ENCODE data around the gene C18orf32.
"Not testable (repeated sequence)": the region's sequence is repeated elsewhere in the genome, so short reads cannot be mapped to it uniquely, and the experiment has no call there.

Gene C18orf32

DNA sequence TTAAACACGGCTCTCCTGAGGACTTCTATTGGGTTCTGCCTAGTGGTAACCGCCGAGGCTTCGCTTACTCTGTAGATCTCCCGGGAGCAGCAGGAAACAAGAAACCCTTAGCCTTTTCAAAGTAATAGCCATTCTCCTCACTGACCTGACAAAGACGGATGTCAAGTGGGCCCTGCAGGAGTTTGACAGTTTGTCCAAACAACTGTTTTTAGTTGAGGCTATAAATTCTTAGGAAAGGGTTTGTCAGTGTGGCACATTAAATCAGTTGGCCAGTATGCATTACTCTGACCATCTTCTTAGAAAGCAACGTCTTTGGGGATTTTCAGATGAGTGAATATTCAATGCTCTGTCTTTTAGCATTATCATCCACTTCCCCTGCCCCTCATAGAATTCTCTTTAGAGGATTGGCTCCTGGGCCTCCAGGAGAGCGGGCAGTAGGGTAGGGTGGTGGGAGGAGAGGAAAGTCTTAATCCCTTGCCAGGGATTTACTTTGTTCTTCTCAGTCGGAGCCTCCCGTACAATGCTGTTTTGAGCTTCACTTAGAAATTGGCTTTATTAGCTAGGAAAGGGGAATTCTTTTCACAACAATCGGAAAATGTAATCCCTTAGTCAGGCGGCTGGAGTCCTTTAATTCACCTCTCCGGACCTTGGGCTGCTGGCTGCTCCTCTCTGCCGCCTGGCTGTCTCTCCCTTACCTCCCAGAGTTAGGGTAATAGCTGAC lies 13.3 kb upstream of the C18orf32 start:
- DNase-seq: no peak

DNA sequence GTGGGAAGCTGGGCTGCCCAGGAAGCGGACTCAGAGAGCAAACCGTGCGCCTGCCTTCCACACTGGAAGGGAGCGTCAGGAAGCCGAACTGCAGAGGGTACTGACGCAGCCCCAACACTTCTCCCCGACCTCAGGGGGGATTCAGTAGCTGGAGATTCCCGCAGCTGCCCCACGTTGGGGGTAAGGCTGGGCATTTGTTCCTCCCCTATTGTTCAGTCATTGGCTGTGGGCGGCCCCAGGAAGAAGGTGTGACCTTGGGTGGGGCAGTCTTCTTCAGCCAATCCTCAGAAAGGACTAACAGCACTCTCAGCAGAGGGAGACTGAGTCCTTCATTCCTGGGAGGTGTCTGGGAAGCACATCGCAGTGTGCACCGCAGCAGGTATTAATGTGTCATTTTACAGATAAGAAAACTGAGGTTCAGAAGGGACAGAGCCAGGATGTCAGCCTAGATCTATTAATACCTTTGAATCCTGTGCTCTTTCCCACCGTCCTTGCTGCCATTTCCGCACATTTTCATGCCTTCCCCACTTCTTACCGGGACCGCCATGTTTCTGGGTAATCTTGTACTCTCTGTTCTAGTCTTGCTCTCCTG lies 12.1 kb upstream of the C18orf32 start:
- DNase-seq: no peak

DNA sequence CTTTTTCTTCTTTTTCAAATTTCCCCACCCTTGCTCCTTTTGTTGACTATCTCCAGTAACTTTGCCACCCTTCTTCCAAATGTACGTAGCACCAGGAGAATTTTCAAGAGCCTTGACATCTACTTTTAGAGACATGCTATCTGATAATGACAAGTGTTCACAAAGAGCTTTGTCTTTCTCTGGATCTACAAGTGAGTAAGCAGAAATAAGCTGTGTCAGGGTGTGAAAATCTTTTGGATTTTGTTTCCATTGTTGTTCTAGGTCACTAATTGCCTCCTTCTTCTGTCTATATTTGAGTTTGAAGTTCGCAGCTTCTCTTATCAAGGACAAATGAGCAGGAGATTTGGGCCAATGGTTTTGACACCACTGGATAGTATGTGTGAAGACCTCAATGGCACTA lies 8.4 kb upstream of the C18orf32 start:
- no peak for DNase-seq

DNA sequence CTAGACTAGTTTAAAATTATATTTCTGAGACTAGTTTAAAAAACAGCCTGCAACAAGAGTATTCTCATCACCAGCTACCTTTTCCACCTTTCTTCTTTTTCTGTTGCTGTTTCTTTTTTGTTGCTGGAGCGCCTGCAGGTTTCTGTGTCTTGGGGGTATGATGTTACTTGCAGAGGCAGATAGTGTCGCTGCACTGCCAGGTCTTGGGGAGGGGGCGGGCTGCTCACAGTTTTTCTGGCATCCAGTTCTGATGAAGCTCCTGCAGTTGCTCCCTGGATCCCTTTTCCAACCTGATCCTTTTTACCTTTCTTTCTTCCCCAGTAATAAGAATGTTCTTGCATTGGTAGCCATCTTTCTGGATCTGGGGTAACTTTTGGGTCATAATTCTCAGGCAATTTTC lies 8.0 kb upstream of the C18orf32 start:
- no peak for DNase-seq

DNA sequence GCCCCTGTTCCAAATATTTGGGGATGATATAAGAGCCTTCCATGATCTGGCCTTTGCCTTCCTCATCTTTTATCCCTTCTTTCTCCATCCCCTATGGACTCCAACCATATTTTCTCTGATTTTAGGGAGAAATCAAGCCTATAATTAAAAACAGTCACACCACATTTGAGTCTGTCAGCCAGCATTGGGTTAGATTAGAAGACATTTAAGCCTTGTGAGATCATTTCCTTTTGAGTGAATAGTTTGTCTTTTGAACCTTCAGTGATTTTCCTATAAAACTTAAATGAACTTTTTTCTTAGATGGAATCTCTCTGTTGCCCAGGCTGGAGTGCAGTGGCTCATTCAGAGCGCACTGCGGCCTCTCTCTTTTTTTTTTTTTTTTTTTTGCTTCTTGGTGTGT lies 7.6 kb upstream of the C18orf32 start:
- no peak for DNase-seq

DNA sequence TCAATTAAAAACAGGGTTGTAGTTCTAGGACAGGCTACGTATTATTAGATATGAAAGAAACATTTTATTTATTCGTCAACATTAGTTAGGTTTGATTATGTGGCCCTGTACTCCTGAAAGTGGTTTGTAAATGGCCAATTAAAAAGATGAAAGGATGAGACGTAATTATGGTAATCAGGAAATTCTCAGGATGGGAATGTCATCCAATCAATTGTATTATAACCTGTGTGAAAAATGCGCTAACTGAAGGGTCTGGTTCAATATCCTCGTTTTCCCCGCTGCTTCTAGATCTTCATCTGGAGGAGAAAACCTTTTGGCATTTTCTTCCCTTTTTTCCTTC lies 5.6 kb upstream of the C18orf32 start:
- no peak for DNase-seq

DNA sequence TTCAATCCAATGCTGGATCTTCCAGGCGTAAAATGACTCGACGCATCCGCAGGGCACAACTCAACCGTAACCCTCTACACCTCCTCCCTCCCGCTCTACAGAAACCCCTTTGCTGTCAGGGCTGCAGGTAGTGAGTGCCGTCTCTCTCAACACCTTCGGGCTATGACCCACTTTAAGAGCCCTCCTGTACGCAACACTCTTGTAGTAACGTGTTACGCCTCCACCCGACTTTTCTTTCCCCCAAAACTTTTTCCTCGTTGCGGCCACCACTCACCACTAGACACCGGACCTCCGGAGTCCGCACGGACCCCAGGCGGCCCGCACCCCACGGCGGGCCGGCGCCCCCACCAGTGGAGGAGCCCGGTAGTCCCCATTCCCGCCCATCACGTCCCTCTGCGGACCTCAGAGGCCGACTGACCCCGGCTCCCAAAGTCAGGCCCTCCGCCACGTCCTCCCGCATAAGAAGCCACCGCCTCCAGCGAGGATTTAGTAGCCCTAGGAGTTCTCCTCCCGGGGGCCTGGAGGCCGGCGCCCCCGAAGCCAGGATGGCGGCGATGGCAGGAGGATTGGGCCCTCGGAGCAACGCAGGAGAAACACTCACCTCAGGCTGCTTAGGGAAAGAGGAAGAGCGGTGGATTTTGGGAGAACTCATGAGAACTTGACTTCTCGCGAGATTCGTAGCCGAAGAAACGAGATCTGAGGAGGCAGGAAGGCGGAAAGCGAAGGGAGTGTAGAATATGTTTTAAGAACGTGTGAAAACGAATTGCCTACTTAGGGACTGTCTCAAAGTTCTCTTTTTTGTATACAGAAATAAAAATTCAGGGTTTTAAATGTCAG lies 5.0 kb upstream of the C18orf32 start, which contains the start of gene RPL17:
TSS of gene RPL17 (minus strand) at position 609 of the 837 bp plus-strand sequence.
- DNase-seq: peak; percentile 97 to 98

DNA sequence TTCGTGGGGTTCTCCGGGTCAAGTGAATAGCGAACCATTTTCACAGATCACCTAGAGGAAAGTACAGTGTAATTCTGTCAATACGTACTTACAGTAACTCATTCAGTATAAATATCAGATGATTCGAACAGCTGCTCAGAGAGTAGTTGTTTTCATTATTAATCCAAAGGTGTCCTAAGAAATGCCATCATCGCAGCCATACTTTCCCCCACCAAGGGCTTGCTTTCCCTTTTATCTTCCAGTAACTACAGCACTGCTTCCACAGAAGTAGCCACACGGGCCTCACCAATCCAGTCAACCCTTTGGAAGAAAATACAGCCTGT lies 4.5 kb upstream of the C18orf32 start:
- DNase-seq: no peak

DNA sequence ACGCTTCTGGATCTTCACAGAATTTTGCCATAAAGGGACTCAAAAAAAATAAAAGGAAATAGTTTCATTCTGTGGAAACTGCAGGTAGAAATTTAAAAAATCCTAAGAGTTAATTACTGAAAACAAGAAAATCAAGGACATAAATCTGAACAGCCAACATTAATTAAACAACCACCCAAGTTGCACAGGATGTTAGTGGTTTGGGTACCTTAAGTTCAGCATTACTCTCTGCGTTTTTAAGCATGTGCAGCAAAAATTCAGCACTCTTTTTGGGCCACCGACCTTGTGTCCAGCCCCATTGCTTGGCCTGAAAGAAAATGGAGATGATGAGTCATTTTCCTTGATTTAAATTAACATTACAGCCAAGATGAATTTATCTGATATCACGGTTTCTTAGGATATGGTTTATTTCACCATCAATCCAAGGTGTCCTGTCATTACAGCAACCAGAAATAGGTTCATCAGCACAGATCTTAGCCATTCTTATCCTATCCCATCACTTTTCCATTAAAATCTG lies 3.3 kb upstream of the C18orf32 start:
- DNase-seq: no peak

DNA sequence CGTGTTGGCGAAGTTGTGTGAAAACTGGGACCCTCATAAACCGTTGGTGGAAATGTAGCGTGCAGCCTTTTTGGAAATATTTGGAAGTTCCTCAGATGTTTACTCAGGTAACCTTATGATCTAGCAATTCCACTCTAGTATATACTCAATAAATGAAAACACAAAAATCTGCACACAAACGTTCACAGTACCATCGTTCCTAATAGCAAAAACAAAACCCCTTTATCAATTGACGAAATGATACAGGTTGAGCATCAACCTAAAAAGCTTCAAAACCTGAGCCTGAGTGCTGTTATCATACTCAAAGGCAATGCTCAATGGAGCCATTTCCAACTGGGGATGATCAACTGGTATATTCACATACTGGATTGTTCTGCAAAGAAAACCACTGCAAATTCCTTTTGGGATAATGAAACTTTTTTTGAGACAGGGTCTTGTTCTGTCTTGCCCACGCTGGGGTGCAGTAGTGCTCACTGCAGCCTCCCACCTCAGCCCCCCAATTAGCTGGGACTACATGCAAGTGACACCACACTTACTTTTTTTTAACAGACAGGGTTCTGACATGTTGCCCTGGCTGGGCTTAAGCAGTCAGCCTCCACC lies 777 bp upstream of the C18orf32 start:
- no peak for DNase-seq

DNA sequence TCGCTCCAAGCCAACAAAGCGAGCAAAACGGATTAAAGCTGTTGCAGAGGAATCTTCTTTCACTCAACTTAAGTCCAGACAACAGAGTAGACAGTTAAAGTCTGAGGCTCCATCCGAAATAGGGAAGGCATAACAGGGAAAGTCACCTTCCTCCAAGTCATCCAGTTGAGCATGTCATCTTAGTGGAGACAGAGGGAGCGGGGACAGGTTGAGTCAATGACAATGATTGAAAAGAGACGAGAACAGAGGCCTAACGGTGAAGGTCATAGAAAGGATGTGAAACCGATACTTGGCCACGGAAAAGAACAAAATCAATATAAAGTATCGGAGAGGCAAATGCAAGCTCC lies 455 bp downstream of the C18orf32 start:
- DNase-seq: no peak

DNA sequence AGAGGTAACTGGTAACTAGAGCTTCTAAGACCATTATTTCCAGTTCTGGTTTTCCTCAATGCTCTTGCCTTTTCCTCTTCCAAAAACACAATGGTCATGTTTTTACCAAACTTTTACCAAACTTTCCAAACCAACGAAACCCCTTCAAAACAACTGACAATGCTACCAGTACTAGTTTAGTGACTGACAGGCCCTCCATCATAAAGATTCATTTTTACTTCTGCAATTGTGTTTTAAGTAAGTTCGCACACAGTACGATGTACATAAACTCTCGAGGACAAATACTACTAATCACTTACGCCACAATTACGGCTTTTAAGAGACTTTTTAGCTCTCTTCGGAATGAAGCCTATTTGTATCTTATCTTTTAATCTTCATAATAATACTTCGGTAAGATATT lies 900 bp downstream of the C18orf32 start:
- no peak for DNase-seq

DNA sequence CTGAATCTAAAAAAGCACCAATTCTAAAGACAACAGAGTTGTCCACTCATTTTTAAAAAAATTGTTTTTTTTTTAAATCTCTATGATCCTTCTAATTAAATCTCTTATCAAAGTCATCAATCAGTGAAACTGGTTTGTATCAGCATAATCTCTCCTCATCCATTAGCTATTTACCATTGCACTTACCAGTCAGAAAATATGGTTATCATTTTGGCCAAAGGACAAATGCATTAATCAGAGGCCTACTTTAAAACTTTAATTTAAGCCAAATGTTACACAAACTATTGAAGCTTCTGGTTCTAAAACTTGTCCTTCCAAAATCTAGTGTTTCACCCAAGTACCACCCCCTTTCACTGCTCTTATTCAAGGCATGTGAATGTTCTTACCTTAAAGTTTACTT lies 3.8 kb downstream of the C18orf32 start:
- DNase-seq: no peak

DNA sequence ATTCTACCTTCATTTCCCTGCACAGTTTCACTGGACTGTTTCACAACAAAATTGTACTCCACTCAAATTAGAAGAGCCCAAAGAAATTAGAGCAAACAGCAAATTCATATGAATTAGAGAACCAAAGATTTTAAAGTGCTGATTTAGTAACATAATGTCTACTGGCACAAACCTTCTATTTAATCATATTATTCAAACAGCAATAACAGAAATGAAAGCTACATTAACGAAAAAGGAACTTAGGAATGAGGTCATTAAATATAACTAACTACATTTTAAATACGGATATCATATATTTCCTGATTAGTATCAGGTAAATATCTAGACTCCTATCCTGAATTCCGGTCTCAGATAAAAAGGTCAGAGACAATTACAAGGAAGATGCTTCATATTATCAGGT lies 5.1 kb downstream of the C18orf32 start:
- no peak for DNase-seq

DNA sequence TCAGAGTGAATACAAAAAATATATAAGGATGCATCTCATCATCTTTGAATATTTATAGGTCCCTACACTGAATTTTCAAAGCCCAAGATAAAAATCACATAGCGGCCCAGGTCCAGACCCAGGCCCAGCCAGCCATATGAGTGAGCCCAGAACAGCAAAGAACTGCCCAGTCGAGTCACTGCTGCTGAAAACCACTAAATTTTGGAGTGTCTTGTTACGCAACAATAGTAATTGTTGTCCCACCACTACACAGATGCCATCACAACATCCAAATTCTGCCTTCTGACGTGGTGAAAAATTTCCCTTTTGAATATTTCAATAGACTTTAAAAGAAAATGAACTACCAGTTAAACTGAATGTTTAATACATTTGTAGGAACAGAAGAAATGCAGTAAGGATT lies 5.7 kb downstream of the C18orf32 start:
- DNase-seq: no peak

DNA sequence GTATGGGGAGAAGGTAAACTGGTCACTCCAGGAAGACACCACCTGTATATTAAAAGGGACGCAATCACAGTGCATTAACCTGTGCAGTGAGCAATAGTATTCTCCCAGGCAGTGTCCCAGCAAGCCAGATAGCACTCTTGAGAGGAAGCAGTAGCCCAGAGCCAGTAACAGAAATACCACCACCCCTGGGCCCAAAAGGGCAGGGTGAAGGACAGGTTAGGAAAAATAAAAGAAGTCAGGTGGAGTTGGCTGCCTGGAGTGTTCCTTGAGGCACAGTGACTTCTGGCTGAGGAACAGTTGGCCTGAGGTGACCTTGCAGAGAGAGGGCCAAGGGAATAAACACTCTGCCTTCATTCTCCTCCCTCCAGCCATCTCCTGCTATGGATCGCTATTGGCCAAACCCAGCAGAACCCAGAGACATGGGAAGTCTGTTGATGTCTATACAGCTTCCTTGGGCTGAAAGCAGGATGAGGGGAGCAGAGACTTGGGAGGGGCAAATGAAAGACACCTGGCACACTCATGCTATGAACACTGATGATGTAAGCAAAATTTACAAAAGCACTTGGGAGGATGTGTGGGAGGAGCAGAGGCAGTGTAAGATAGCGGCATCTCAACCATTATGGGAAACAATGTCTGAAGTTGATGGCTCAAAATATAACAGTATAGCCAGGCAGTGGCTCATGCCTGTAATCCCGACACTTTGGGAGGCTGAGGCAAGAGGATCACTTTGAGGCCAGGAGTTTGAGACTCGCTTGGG lies 7.5 kb downstream of the C18orf32 start:
- DNase-seq: no peak

DNA sequence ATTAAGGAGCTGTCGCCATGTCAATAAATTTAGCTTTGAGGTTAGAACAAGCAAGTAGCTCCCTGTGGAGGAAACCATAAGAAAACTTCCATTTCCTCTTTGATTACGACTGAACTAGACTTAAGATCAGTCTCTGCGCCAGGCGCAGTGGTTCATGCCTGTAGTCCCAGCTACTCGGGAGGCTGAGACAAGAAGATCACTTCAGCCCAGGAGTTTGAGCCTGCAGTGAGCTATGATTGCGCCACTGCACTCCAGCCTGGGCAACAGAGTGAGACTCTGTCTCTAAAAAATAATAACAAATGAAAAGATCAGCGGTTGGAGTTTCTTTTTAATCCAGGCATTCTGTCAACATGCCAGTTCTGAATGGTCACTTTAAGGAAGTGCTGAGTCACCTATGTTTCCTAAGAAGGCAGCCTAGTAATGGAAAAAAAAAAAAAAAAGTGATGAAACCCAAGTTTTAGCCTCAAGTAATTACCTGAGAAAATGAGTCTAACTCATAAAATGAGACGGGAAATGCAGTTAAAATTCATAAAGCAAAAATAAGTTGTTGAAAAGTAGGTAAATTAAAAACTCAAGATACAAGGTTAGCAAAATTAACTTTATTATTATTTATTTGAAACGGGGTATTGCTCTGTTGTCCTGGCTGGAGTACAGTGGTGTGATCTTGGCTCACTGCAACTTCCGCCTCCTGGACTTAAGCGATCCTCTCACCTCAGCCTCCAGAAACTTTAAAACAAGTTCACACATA lies 10.2 kb downstream of the C18orf32 start:
- DNase-seq: no peak

DNA sequence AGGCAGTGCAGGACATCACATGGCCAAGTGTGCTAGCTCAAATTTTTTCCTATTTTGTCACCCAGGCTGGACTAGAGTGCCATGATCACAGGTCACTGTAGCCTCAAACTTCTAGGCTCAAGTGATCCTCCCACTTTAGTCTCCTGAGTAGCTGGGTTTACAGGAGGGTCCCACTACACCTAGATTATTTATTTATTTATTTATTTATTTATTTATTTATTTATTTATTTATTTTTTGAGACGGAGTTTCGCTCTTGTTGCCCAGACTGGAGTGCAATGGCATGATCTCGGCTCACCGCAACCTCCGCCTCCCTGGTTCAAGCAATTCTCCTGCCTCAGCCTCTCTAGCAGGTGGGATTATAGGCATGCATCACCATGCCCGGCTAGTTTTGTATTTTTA lies 12.1 kb downstream of the C18orf32 start:
- not testable (repeated sequence) for DNase-seq

DNA sequence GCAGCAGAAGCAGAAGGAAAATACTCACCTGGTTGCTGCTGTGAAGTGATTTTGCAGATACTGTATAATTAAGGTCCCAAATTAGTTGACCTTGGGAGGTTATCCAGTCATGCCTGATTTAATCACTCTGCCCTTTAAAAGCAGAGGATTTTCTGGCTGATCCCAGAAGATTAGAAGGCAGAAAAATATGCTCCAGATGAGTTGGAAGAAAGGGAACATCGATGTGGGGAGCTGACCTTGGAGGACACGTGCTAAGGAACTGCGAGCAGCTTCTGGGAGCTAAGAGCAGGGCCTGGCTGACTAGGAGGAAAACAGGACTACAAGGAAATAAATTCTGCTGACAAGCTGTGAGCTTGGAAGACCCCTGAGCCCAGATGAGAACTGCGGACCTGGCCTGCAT lies 13.3 kb downstream of the C18orf32 start:
- DNase-seq: no peak

DNA sequence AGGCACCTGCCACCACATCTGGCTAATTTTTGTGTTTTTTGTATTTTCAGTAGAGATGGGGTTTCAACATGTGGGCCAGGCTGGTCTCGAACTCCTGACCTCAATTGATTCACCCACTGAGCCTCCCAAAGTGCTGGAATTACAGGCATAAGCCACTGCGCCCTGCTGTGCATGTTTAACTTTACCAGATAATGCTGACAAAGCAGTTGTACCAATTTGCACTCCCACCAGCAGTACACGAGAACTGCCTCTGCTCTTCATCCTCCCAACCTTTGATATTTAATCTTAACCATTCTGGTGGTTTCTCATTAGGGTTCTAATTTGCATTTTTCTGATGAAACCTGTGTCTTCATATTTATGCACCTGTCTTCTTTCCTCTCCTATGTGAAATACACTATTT lies 14.6 kb downstream of the C18orf32 start:
- DNase-seq: no peak

DNA sequence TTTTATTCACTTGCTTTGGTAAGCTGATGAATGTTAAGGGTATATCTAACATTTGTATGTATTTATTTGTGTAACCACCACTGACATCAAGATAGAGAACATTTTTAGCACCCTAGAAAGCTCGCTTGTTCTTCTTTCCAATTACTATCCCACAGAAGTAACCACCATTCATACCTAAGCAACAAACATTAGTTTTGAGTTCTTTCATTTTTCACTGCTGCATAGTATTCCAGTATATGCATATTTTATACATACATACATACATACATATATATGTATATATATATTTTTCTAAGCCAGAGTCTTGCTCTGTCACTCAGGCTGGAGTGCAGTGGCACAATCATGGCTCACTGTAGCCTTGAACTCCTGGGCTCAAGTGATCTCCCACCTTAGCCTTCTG lies 15.5 kb downstream of the C18orf32 start:
- no peak for DNase-seq

DNA sequence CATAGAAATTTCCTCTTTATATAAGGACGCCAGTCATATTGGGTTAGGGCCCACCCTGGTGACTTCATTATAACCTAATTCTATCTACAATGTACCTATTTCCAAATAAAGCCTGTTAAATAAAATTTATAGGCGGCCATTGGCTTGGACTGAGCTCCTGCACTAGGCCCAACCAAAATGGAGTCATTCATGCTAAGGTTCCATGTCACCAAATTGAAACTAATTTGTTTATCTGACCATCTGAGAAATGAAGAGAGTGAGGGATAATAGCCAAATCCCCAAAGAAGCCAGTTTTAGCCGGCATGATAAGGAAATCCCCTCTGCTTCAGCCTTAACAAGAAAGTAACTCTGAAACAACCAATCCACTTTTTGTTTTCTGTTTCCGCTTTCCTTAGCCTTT lies 19.4 kb downstream of the C18orf32 start:
- no peak for DNase-seq
